GM13976 (cell line): ENCODE measurements around the gene RABGAP1.

Experiments used
- DNase-seq: peaks from one replicate; pipeline ENCODE4 v3.0.0; 2012; ENCODE audit warnings: low spot score
- in situ Hi-C: fragments of 300-500 bp; cut with MboI; formaldehyde crosslinking; loops from one replicate; pipeline ENCODE4 v1.12.0; 2022; ENCODE audit warnings: low sequenced_read_pairs, mixed read lengths, inconsistent platforms; ENCODE audit not compliant: unreplicated experiment
- TF ChIP-seq, protein P1 (sequence below): IDR thresholded peaks from 2 replicates; pipeline ENCODE4 v1.5.1; 2012; ENCODE audit warnings: borderline replicate concordance, mild to moderate bottlenecking; ENCODE audit not compliant: insufficient read depth; ENCODE audit errors: extremely low read depth, missing control alignments, control extremely low read depth

RABGAP1 gene

DNA sequence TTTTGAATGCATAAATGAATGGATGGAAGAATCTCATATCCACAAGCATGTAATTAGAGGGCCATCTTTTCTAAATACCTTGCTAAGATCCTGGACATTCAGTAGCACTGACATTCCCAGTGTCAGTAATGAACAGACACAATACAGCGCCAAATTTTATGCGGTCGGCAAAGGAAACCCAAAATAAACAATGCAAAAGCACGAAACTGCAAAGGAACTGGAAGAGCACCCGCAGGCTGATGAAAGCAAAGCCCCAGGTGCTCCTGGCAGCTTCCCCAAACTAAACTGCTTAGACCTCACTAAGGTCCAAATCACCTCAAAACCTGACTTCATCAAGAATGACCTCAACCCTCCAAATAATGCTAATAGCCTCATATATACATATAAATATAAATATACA, 194.6 kb downstream of the RABGAP1 start:
- TF ChIP-seq, protein P1, sequence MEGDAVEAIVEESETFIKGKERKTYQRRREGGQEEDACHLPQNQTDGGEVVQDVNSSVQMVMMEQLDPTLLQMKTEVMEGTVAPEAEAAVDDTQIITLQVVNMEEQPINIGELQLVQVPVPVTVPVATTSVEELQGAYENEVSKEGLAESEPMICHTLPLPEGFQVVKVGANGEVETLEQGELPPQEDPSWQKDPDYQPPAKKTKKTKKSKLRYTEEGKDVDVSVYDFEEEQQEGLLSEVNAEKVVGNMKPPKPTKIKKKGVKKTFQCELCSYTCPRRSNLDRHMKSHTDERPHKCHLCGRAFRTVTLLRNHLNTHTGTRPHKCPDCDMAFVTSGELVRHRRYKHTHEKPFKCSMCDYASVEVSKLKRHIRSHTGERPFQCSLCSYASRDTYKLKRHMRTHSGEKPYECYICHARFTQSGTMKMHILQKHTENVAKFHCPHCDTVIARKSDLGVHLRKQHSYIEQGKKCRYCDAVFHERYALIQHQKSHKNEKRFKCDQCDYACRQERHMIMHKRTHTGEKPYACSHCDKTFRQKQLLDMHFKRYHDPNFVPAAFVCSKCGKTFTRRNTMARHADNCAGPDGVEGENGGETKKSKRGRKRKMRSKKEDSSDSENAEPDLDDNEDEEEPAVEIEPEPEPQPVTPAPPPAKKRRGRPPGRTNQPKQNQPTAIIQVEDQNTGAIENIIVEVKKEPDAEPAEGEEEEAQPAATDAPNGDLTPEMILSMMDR, result no peak
- no peak for DNase-seq
- in situ Hi-C loops, result no loop called here

DNA sequence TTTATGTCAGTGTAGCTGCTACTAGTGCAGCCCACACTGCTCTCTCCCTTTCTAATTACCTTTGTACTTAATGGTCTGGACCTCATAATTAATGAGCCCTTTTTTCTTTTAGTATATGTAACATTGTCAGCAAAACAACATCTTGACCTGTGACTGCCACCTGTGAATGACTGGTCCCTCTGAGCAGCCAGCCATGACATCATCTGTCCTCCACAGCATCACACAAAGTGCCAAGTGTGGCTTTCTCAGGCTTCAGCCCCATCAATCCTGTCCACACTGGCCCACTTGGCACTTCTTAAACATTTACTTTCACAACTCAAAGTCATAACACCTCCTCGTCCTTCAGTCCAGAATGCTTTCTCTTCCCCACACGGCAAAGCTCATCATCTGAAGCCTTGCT, 197.3 kb downstream of the RABGAP1 start:
- DNase-seq, result no peak
- TF ChIP-seq, protein P1, result no peak
- in situ Hi-C loops, result no loop called here

DNA sequence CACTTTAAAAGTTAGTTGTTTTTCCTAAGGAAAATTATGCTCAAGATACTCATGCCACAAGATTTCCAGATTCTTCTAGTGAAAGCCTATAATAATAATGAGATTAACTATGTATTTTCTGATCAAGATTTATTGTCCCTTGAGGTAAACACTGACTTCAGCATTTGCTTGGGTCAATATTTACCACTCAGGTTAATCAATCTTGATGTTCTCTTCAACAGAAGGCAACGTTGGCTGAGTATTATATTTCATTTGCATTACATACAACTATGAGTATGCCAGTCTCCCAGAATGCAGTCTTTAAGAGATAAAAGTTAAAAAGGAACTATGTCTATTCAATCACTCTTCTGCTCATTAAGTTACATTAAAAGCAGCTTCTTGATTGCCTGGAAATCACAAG, 208.2 kb downstream of the RABGAP1 start:
- TF ChIP-seq, protein P1, result no peak
- DNase-seq, result no peak
- in situ Hi-C loops, result no loop called here

DNA sequence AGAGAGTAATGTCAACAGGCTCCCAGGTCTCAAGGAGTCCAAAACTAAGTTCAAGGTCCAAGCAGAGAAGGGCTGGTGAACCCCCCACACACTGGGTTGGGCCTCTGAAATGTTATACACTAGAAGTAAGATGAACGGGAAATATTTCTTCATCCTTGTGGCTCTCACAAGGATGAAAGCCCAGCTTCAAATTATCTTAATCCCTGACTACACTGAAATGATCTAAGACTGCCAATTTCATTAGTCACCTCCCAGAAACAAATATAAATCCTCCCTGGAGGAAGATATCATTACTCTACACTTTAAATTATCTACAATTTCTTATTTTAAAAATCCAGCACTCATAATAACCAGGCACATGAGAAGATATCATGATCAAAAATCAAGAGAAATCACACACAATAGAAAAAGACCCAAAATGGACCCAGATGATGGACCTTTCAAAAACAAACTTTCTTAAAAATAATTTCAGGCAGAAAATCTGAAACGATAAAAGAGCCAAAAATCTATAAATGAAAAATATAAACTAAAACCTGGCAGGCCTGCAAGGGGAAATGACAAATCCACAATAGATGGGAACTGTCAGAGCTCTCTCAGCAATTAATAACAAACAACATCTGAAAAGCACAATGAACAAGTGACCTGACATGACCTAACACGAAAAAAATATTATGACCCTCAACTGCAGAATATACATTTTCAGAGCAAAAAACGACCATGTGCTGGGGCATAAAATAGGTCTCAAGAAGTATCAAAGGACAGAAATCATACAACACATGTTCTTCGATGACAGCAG, 210.1 kb downstream of the RABGAP1 start:
- DNase-seq, result no peak
- in situ Hi-C loops, result no loop called here
- TF ChIP-seq, protein P1, result no peak
